HG02885 (cell line): Measurements from ENCODE around the gene EHBP1L1.

Source experiments
- ATAC-seq: cut with Tn5 transposase; IDR thresholded peaks from one replicate; pipeline ENCODE4 v1.9.1; 2021; ENCODE audit warnings: mild to moderate bottlenecking; ENCODE audit not compliant: unreplicated experiment, poor library complexity

Gene EHBP1L1

GRCh38 chr11:65576232-65576866 is 496 bp downstream of the EHBP1L1 start:
- no peak for ATAC-seq

GRCh38 chr11:65576867-65577755 is 1.3 kb downstream of the EHBP1L1 start:
- ATAC-seq, result no peak

GRCh38 chr11:65577756-65578109 is 1.9 kb downstream of the EHBP1L1 start:
- no peak for ATAC-seq

- ATAC-seq, result no peak
These were observed 2.3 kb downstream of the EHBP1L1 start for GRCh38 chr11:65578134-65578533.

- ATAC-seq, result no peak
These were observed 2.8 kb downstream of the EHBP1L1 start for GRCh38 chr11:65578667-65579066.

- no peak for ATAC-seq
These were observed 3.4 kb downstream of the EHBP1L1 start for GRCh38 chr11:65579291-65579690.

GRCh38 chr11:65580031-65580692 is 4.3 kb downstream of the EHBP1L1 start:
- no peak for ATAC-seq

GRCh38 chr11:65580756-65581155 is 4.9 kb downstream of the EHBP1L1 start:
- ATAC-seq, result no peak

- ATAC-seq, result no peak
These were observed 6.1 kb downstream of the EHBP1L1 start for GRCh38 chr11:65581928-65582327.

GRCh38 chr11:65583589-65583988 is 7.7 kb downstream of the EHBP1L1 start:
- no peak for ATAC-seq

- ATAC-seq, result no peak
These were observed 8.3 kb downstream of the EHBP1L1 start for GRCh38 chr11:65584106-65584505.

- no peak for ATAC-seq
These were observed 8.9 kb downstream of the EHBP1L1 start for GRCh38 chr11:65584723-65585171.

- no peak for ATAC-seq
These were observed 9.8 kb downstream of the EHBP1L1 start for GRCh38 chr11:65585396-65586246.

GRCh38 chr11:65586247-65586630 is 10.4 kb downstream of the EHBP1L1 start:
- ATAC-seq, result no peak

GRCh38 chr11:65586676-65587075 is 10.8 kb downstream of the EHBP1L1 start:
- no peak for ATAC-seq

- peak; percentile 76 for ATAC-seq
These were observed 12.6 kb downstream of the EHBP1L1 start for GRCh38 chr11:65588199-65589054.

- no peak for ATAC-seq
These were observed 13.8 kb downstream of the EHBP1L1 start for GRCh38 chr11:65589444-65590239.

GRCh38 chr11:65590240-65590738 is 14.4 kb downstream of the EHBP1L1 start:
- no peak for ATAC-seq
